ENCODE results near the gene PTF1A. TPM values are rescaled to one million over a fixed set of nuclear protein-coding genes. Genes with fewer than 3 reads are reported as not detected.

The PTF1A gene
- polyA plus RNA-seq, 1 donor from 2014 or later, result not detected

- Histone ChIP-seq H3K79me2 (replicated peaks; ENCODE audit: insufficient read depth, low read length) (no peaks in the 10 kb centered on the region), H3K9me2 (ENCODE audit: insufficient read depth, low read length) (no peaks in the 10 kb centered on the region), H3F3A (ENCODE audit: insufficient read depth, low read length, poor library complexity, severe bottlenecking) (no peaks in the 10 kb centered on the region), H3K9ac (ENCODE audit: low read length) (no peak overlapping the region), H4K20me1 (ENCODE audit: insufficient read depth) (no peaks in the 10 kb centered on the region), H3K9me3 (ENCODE audit: low read length) (no peaks in the 10 kb centered on the region), H3K27me3 (ENCODE audit: insufficient read depth, low read depth, low read length) (no peaks in the 10 kb centered on the region), H3K4me2 (ENCODE audit: low read length) (no peak overlapping the region), H2AFZ (ENCODE audit: low read depth, low read length) (no peak overlapping the region), H3K27ac (ENCODE audit: low read length) (no peak overlapping the region), H3K36me3 (ENCODE audit: insufficient read depth, low read length) (no peaks in the 10 kb centered on the region), H3K4me3 (ENCODE audit: low read length) (no peak overlapping the region)
- TF ChIP-seq EZH2 (IDR thresholded peaks at IDR 0.05; ENCODE audit: borderline replicate concordance, insufficient read depth, low read length, poor library complexity, severe bottlenecking), result no peak
- TF ChIP-seq TAF1 (IDR thresholded peaks at IDR 0.05; ENCODE audit: low read depth), result no peak
Measured at GRCh38 chr10:23151071-23151470, 41.0 kb upstream of the PTF1A start.

GRCh38 chr10:23155169-23155568 lies 36.9 kb upstream of the PTF1A start:
- Histone ChIP-seq H3K9ac (ENCODE audit: low read length) (no peak overlapping the region), H3K36me3 (ENCODE audit: insufficient read depth, low read length) (no peaks in the 10 kb centered on the region), H3K27me3 (ENCODE audit: insufficient read depth, low read depth, low read length) (no peaks in the 10 kb centered on the region), H2AFZ (ENCODE audit: low read depth, low read length) (no peak overlapping the region), H3K79me2 (replicated peaks; ENCODE audit: insufficient read depth, low read length) (no peaks in the 10 kb centered on the region), H3F3A (ENCODE audit: insufficient read depth, low read length, poor library complexity, severe bottlenecking) (no peaks in the 10 kb centered on the region), H3K4me3 (ENCODE audit: low read length) (no peak overlapping the region), H3K9me2 (ENCODE audit: insufficient read depth, low read length) (no peaks in the 10 kb centered on the region), H3K27ac (ENCODE audit: low read length) (no peak overlapping the region), H3K4me2 (ENCODE audit: low read length) (no peak overlapping the region), H4K20me1 (ENCODE audit: insufficient read depth) (no peaks in the 10 kb centered on the region), H3K9me3 (ENCODE audit: low read length) (no peaks in the 10 kb centered on the region)
- TF ChIP-seq CTCF (IDR thresholded peaks at IDR 0.05; ENCODE audit: poor library complexity, severe bottlenecking) (no peak), TAF1 (IDR thresholded peaks at IDR 0.05; ENCODE audit: low read depth) (no peak), POLR2AphosphoS5 (IDR thresholded peaks at IDR 0.05) (no peak), SMC3 (conservative IDR thresholded peaks at IDR 0.05; ENCODE audit: poor library complexity) (no peak), MXI1 (conservative IDR thresholded peaks at IDR 0.05; ENCODE audit: poor library complexity, severe bottlenecking) (no peak), REST (IDR thresholded peaks at IDR 0.05; ENCODE audit: borderline replicate concordance) (no peak), EZH2 (IDR thresholded peaks at IDR 0.05; ENCODE audit: borderline replicate concordance, insufficient read depth, low read length, poor library complexity, severe bottlenecking) (no peak), EP300 (conservative IDR thresholded peaks at IDR 0.05; ENCODE audit: poor library complexity, severe bottlenecking) (no peak)

All from neural cell (in vitro differentiated cells).